Ishikawa (cell line): ENCODE results near the gene PDZD2.

Experiments
- CEBPB ChIP-seq: IDR thresholded peaks from 2 replicates; pipeline ENCODE4 v1.6.1; 2012
- CREB1 ChIP-seq: IDR thresholded peaks from 2 replicates; pipeline ENCODE4 v1.6.1; 2012; ENCODE audit warnings: low read depth
- EGR1 ChIP-seq: IDR thresholded peaks from 2 replicates; pipeline ENCODE4 v1.6.1; 2012
- EP300 ChIP-seq: IDR thresholded peaks from 2 replicates; pipeline ENCODE4 v1.6.1; 2012; ENCODE audit warnings: borderline replicate concordance
- FOXM1 ChIP-seq: IDR thresholded peaks from 2 replicates; pipeline ENCODE4 v1.6.1; 2012; ENCODE audit warnings: low read depth, borderline replicate concordance
- NFIC ChIP-seq: IDR thresholded peaks from 2 replicates; pipeline ENCODE4 v1.6.1; 2012
- RAD21 ChIP-seq: IDR thresholded peaks from 2 replicates; pipeline ENCODE4 v1.6.1; 2012; ENCODE audit warnings: low read depth
- TAF1 ChIP-seq: IDR thresholded peaks from 2 replicates; pipeline ENCODE4 v1.6.1; 2012; ENCODE audit warnings: low read depth, mild to moderate bottlenecking
- TCF12 ChIP-seq: IDR thresholded peaks from 2 replicates; pipeline ENCODE4 v1.6.1; 2012; ENCODE audit warnings: low read depth
- TEAD4 ChIP-seq: IDR thresholded peaks from 2 replicates; pipeline ENCODE4 v1.6.1; 2012
- YY1 ChIP-seq: IDR thresholded peaks from 2 replicates; pipeline ENCODE4 v1.6.1; 2012; ENCODE audit warnings: low read depth
- ZBTB7A ChIP-seq: IDR thresholded peaks from 2 replicates; pipeline ENCODE4 v1.6.1; 2012; ENCODE audit warnings: low read depth
- TF ChIP-seq, protein P1 (sequence below): IDR thresholded peaks from 2 replicates; pipeline ENCODE4 v1.6.1; 2012
- TF ChIP-seq, protein P2 (sequence below): IDR thresholded peaks from 2 replicates; pipeline ENCODE4 v1.6.1; 2012
- TF ChIP-seq, protein P3 (sequence below): IDR thresholded peaks from 2 replicates; pipeline ENCODE4 v1.6.1; 2012; ENCODE audit warnings: low read depth, mild to moderate bottlenecking

PDZD2 gene

DNA sequence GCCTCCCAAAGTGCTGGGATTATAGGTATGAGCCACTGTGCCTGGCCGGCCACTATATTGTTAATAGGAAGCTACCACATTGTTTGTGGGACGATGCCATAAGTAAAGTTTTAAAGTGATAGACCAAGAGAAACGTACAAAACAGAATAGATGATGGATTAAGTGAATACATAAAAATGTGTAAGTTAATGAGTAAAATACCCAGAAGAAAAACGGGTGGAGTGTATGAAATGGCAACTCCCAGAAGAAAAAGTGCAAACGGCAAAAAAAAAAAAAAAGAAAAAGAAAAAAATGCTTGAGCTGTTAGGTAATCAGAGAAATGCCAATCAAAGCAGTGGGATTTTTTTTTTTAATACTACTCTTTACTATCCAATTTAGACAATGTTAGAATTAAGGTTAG, 246.0 kb downstream of the PDZD2 start:
- TF ChIP-seq, protein P1, sequence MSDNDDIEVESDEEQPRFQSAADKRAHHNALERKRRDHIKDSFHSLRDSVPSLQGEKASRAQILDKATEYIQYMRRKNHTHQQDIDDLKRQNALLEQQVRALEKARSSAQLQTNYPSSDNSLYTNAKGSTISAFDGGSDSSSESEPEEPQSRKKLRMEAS: no peak
- TF ChIP-seq ZBTB7A (no peak), CREB1 (no peak), TCF12 (no peak), TAF1 (no peak), TEAD4 (no peak), EGR1 (no peak)

DNA sequence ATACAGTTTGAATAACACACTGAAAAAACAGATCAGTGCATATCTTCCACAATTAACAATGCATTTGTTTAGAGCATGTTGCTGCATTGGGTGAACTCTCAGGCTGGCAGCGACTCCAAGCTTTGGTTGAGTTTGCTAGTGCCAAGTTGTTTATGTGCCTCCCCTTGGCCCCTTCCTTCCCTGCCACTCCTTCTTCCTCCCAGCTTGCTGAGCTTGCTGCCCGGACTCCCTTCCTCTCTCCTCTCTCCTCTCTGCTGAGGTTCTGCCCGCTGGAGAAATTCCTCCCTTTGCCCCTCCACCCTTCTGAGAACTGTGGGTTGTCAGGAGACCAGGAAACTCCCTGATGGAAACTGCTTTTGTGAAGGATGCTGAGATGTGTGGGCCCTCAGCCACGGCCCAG, 247.3 kb downstream of the PDZD2 start:
- TF ChIP-seq EP300: no peak

DNA sequence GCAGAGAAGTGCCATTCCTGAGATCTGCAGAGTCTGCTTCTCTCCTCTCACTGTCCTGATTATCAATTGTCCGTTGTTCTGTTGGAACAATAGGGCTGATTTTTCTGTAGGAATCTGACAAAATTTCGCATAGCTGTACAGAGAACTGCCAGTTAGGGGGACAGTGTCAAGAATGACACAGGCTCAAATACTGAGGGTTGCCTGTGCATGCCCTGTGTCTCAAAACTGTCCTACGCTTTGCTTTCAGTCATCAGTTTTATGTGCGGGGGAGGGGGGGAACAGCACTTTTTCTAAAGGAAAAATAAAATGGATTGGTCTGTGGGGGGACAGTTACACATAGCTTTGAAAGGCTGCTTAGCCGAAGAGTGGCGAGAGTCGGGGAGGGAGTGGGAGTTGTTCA, 248.6 kb downstream of the PDZD2 start:
- TF ChIP-seq ZBTB7A (no peak), TEAD4 (no peak), YY1 (no peak), EP300 (no peak), TCF12 (no peak), CREB1 (no peak), TAF1 (no peak), NFIC (no peak), CEBPB (no peak), RAD21 (no peak), FOXM1 (no peak)
- TF ChIP-seq, protein P1: no peak
- TF ChIP-seq, protein P2, sequence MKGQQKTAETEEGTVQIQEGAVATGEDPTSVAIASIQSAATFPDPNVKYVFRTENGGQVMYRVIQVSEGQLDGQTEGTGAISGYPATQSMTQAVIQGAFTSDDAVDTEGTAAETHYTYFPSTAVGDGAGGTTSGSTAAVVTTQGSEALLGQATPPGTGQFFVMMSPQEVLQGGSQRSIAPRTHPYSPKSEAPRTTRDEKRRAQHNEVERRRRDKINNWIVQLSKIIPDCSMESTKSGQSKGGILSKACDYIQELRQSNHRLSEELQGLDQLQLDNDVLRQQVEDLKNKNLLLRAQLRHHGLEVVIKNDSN: no peak
- TF ChIP-seq, protein P3, sequence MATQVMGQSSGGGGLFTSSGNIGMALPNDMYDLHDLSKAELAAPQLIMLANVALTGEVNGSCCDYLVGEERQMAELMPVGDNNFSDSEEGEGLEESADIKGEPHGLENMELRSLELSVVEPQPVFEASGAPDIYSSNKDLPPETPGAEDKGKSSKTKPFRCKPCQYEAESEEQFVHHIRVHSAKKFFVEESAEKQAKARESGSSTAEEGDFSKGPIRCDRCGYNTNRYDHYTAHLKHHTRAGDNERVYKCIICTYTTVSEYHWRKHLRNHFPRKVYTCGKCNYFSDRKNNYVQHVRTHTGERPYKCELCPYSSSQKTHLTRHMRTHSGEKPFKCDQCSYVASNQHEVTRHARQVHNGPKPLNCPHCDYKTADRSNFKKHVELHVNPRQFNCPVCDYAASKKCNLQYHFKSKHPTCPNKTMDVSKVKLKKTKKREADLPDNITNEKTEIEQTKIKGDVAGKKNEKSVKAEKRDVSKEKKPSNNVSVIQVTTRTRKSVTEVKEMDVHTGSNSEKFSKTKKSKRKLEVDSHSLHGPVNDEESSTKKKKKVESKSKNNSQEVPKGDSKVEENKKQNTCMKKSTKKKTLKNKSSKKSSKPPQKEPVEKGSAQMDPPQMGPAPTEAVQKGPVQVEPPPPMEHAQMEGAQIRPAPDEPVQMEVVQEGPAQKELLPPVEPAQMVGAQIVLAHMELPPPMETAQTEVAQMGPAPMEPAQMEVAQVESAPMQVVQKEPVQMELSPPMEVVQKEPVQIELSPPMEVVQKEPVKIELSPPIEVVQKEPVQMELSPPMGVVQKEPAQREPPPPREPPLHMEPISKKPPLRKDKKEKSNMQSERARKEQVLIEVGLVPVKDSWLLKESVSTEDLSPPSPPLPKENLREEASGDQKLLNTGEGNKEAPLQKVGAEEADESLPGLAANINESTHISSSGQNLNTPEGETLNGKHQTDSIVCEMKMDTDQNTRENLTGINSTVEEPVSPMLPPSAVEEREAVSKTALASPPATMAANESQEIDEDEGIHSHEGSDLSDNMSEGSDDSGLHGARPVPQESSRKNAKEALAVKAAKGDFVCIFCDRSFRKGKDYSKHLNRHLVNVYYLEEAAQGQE: no peak

DNA sequence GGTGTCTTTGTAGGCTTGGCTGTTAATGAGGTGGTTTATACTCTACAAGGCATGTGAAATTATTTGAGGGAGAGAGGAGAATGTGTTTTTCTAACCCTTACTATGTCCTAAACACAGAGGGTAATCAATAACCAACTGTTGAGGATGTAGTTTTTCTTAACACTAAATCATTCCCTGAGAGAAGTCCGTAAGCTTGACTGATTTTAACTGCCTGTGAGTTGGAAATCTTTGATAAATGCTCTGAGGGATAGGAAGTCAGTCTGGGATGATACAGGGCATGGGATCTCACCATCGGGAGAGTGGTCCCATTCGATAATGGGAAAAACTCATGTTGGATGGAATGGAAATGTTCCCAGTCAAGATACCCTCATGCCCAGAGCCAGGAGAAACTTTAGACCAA, 249.6 kb downstream of the PDZD2 start:
- TF ChIP-seq, protein P3: no peak
- TF ChIP-seq CEBPB (no peak), EGR1 (no peak), NFIC (no peak), EP300 (no peak), TAF1 (no peak), CREB1 (no peak)

DNA sequence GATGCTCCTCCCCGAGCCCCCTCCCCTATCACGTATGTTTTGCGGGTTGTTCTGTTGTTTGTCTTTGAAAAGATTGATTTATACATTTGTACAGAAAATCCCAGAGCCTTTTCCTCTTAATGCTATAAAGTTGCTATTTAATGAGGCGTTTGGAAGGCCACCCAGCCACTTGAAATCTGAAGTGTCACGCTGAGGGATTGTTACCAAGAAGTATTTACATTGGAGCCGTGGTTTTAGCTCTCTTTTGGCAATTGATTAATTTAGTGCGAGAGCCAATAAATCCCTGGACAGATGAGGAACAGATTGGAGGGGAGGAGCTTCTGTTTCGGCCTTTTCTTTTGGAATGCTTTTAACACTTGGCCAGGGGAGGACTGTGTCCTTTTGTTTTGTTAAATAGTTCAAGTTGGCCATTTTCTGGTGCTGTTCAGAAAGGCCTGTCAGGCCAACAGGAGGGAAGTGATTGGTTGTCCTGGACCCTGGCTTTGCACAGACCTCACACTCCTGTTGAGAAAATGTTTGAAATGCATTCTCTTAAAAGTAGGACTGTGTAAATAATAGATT, 250.2 kb downstream of the PDZD2 start:
- TF ChIP-seq CREB1 (no peak), EP300 (no peak), EGR1 (no peak), FOXM1 (no peak), YY1 (no peak), RAD21 (no peak)
- TF ChIP-seq, protein P2: no peak

DNA sequence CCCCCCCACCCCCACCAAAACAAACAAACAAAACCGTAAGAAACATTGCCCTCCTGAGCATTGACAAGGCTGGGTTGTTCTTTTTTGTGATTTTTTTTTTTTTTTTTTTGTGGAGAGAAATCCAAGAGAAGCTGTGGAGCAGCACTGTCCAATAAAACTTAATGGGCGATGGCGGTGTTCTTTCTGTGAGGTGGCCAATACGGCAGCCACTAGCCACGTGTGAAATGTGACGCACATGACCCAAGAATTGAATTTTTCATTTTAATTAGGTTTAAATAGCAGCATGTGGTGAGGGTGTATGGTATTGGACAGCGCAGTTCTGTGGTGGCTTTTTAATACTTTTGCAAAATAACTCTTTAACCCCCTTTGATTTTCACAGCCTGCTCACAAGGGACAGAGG, 251.1 kb downstream of the PDZD2 start:
- no peak for TF ChIP-seq YY1
- no peak for TF ChIP-seq ZBTB7A
- TF ChIP-seq, protein P3: no peak
- TF ChIP-seq CEBPB: no peak
- no peak for TF ChIP-seq TEAD4
- no peak for TF ChIP-seq NFIC
- no peak for TF ChIP-seq RAD21
- TF ChIP-seq, protein P2: no peak
- TF ChIP-seq, protein P1: no peak
- TF ChIP-seq EGR1: no peak
- no peak for TF ChIP-seq TAF1
- no peak for TF ChIP-seq FOXM1
- TF ChIP-seq TCF12: no peak
- no peak for TF ChIP-seq CREB1
- TF ChIP-seq EP300: no peak
